Measurements from ENCODE around the gene FADD.

FADD gene

DNA sequence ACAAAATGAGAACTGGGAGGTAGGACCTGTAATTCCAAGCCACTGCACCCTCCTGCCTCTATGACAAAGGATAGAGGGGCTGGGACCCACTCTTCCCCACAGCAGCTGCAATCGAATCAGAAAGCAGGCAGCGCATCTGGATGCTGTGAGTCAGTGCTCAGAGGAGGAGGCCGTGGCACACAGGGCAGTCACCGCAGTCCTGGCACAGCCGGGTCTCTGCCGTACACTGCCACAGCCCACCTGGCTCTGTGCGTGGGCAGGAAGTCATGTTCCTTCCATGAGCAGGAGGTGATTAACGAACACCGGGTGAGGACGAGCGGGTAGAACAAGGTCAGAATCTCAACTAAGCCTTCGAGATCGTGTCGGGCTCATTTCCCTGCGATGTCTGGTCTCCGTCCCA, 37.2 kb downstream of the FADD start:
- no peak for FAIRE-seq

DNA sequence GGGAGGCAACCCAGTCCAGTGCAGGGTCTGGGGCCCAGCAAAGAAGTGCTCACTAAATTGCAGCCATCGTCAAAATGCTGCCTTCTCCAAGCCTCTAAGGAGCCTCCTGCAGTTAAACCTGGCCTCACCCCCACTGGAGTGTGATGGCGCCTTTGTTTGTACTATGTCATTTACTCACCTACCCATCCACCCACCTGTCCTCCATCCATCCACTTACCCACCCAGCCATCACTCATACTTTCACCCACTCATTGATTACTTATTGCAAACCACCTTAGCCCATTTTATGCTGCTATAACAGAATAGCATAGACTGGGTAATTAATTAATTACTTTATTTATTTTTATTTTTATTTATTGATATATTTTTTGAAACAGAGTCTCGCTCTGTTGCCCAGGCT, 38.6 kb downstream of the FADD start:
- no peak for FAIRE-seq

- no peak for FAIRE-seq
Measured at GRCh38 chr11:70242885-70243284, 39.8 kb downstream of the FADD start.

DNA sequence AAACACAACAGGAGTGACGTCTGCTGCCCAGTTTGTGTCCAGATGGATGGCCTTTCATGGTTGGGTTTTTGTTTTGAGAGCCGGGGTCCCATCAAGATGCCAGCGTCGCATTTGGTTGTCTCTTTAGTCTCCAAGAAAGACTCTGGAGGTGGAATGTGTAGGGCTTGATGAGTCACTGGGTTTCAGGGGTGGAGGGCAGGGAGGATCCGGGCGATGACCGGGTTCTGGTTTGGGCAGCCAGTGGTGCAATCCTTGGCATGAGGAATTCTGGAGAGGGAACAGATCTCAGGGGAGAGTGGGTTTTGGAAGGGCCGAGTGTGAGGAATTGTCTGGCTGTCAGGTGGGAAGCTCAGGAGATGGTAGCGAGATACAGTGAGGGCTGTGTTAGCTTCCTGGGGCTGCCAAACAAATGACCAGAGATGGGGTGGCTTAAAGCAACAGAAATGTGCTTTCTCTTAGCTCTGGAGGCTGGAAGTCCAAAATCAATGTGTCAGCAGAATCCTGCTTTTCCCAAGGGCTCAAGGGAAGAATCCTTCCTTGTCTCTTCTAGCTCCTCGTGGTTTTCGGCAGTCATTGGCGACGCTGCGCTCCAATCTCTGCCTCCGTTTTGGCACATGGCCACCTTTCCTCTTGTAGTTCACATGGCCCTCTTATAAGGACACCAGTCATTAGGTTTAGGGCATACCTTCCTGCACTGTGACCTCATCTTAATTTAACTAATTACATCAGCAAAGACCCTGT, 41.0 kb downstream of the FADD start:
- no peak for FAIRE-seq

DNA sequence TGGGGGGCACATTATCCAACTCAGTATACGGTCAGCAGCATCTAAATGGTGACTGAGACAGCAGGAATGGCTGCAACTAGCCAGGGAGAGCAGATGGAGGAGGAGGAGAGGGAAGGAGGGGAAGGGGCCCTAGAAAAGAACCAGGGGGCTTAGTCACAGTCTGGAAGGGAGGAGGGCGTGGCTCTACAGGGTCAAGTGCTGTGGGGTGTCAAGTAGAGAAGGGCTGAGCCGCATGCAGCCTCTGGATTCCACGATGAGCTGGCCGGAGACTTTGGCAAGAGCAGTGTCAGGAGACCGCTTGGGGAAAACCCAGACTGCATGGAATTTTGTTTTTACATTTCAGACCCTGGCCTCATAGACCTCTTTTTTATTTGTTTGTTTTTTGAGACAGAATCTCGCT, 41.6 kb downstream of the FADD start:
- FAIRE-seq: no peak

DNA sequence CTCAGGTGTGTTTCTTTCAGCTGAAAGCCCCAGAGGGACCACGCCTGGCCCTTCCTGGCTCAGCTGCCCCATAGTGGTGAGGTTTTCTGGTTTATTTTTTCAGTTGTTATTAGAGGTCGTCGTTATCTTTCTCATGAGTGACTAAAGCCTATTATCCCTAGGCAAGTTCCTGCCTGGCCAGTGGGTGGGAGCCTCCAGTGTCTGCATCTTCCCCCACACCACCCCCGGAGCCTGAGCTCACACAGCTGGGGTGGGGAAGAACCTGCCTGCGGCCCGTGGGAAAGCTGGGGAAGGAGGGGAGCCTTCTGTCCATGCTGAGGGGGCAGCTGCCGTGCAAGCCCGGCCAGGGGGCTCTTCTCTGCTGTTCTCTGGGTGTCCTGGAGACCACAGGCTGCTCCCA, 43.1 kb downstream of the FADD start:
- FAIRE-seq: no peak

- FAIRE-seq: no peak
Measured at GRCh38 chr11:70247042-70247709, 44.1 kb downstream of the FADD start.

DNA sequence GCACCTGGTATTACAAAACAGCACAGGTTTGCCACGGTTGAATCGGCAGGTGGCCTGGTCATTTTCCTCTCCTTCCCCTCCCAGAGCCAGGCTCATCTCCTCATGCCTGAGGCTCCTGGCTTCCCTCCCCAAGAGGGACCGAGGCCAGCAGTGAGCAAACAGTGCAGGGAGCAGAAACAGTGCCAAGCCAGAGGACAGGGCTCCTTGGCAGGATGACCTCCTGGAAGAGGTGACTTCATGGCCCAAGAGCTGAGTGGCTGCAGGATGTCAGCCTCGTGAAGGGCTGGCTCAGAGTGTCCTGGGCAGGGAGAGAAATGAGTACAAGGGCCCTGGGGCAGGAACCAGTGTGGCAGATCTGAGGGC, 44.6 kb downstream of the FADD start:
- FAIRE-seq: no peak

- no peak for FAIRE-seq
Measured at GRCh38 chr11:70250876-70251658, 48.0 kb downstream of the FADD start.

- FAIRE-seq: no peak
Measured at GRCh38 chr11:70251659-70252321, 48.7 kb downstream of the FADD start.

DNA sequence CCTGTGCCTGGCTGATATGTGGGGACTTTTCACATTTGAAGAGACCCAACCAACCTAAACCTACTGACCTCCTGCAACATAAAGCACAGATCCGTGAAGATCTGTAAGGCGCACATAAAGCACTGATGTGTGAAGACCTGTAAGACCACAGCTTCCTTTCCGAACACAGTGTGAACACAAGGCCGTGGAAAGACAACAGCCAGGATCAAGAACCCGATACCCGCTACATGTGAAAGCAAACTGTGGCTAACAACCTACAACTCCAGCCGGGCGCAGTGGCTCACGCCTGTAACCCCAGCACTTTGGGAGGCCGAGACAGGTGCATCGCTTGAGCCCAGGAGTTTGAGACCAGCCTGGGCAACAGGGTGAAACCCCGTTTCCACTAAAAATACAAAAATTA, 49.7 kb downstream of the FADD start:
- no peak for FAIRE-seq

GRCh38 chr11:70255477-70256116, 52.5 kb downstream of the FADD start:
- no peak for FAIRE-seq
